ENCODE results near the gene NUCKS1.

The NUCKS1 gene

GRCh38 chr1:205719762-205720161 lies 30.2 kb downstream of the NUCKS1 start:
- Histone ChIP-seq H3K27me3 (ENCODE audit: control insufficient read depth, insufficient read depth, low read length) (no peaks in the 10 kb centered on the region), H3K27ac (no peak overlapping the region), H3K4me1 (no peaks in the 10 kb centered on the region), H3K4me3 (ENCODE audit: low read depth, low read length) (no peak overlapping the region), H2AFZ (no peak overlapping the region), H3K4me2 (ENCODE audit: low read length) (no peak overlapping the region), H3K9me3 (ENCODE audit: control insufficient read depth, low read length) (no peaks in the 10 kb centered on the region), H3K36me3 (ENCODE audit: control insufficient read depth, insufficient read depth, low read length) (no peaks in the 10 kb centered on the region), H3K79me2 (no peaks in the 10 kb centered on the region), H3K9ac (no peak overlapping the region)
- no peak for TF ChIP-seq CTCF (IDR thresholded peaks at IDR 0.05)

DNA sequence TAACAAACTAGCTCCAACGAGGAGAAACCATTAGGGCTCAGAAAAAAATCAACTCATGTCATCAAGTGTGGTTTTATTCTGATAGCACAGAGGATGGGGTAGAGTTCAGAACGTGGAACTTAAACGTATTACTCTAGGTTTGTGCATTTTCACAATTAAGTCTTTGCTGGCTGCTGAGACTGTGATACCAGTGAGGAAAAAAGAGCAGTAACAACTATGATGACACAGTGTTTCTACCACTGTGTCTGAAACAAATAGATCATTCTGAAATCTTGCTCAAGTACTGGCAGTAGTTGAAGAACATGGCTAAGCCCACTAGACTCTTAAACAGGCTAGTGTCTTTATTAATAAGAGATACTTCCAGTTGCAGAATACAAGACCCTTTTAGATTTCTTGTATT lies 31.0 kb downstream of the NUCKS1 start:
- Histone ChIP-seq H3K9me3 (ENCODE audit: control insufficient read depth, low read length) (no peaks in the 10 kb centered on the region), H3K27me3 (ENCODE audit: control insufficient read depth, insufficient read depth, low read length) (no peaks in the 10 kb centered on the region), H3K36me3 (ENCODE audit: control insufficient read depth, insufficient read depth, low read length) (no peaks in the 10 kb centered on the region), H3K79me2 (no peaks in the 10 kb centered on the region), H3K4me3 (ENCODE audit: low read depth, low read length) (no peak overlapping the region), H3K4me2 (ENCODE audit: low read length) (no peak overlapping the region), H3K27ac (no peak overlapping the region), H3K4me1 (no peaks in the 10 kb centered on the region), H3K9ac (no peak overlapping the region), H2AFZ (no peak overlapping the region)
- TF ChIP-seq CTCF (IDR thresholded peaks at IDR 0.05) = no peak

GRCh38 chr1:205716371-205717132 lies 33.4 kb downstream of the NUCKS1 start:
- no peak overlapping the region for H3K4me3 ChIP-seq (ENCODE audit: low read depth, low read length)
- H3K27ac ChIP-seq = no peak overlapping the region
- no peak overlapping the region for H3K9ac ChIP-seq
- no peaks in the 10 kb centered on the region for H3K9me3 ChIP-seq (ENCODE audit: control insufficient read depth, low read length)
- H3K4me2 ChIP-seq (ENCODE audit: low read length) = no peak overlapping the region
- TF ChIP-seq CTCF (IDR thresholded peaks at IDR 0.05) = no peak
- no peaks in the 10 kb centered on the region for H3K36me3 ChIP-seq (ENCODE audit: control insufficient read depth, insufficient read depth, low read length)
- H3K27me3 ChIP-seq (ENCODE audit: control insufficient read depth, insufficient read depth, low read length) = no peaks in the 10 kb centered on the region
- no peaks in the 10 kb centered on the region for H3K4me1 ChIP-seq
- H2AFZ ChIP-seq = no peak overlapping the region
- no peaks in the 10 kb centered on the region for H3K79me2 ChIP-seq

DNA sequence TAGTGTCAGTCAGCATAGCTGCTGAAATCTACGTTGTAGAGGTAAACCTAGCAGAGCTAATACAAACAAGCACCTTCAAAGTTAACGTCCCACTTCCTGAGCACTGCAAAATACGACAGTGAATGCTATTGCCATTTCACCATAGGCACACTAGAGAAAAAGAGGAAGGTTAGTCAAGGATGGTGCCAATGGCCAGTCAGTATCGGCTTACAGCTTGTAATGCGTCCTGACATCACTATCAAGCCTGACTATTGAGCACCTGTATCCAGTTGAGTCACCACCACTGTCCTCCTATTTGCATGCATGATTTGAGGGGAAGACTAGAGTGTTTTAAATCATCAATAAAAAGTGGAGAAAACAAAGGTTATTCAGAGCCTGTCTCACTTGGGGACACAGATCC lies 34.4 kb downstream of the NUCKS1 start:
- H3K27me3 ChIP-seq (ENCODE audit: control insufficient read depth, insufficient read depth, low read length) = no peaks in the 10 kb centered on the region
- H3K36me3 ChIP-seq (ENCODE audit: control insufficient read depth, insufficient read depth, low read length) = no peaks in the 10 kb centered on the region
- peaks cover 3% of the 10 kb centered on the region for H3K4me1 ChIP-seq
- H3K4me2 ChIP-seq (ENCODE audit: low read length) = no peak overlapping the region
- no peak overlapping the region for H2AFZ ChIP-seq
- no peaks in the 10 kb centered on the region for H3K9me3 ChIP-seq (ENCODE audit: control insufficient read depth, low read length)
- TF ChIP-seq CTCF (IDR thresholded peaks at IDR 0.05) = no peak
- no peaks in the 10 kb centered on the region for H3K79me2 ChIP-seq
- no peak overlapping the region for H3K27ac ChIP-seq
- no peak overlapping the region for H3K9ac ChIP-seq
- no peak overlapping the region for H3K4me3 ChIP-seq (ENCODE audit: low read depth, low read length)

DNA sequence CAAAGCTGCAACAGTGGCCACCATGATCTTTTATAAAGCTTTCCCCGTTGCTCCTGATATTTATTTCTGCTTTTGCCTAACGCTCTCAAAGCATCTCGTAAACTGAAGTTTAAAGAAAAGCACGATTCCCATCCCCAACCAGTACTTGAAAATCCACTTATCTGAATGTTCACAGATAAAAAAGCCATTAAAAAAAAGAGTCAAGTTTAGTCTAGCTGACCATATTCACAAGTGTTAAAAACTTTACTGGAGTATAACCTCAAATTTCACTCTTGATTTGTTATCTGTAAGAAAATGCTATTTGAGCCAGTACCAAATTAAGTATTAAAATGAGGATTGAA lies 35.1 kb downstream of the NUCKS1 start:
- Histone ChIP-seq H3K4me2 (ENCODE audit: low read length) (no peak overlapping the region), H3K9me3 (ENCODE audit: control insufficient read depth, low read length) (no peaks in the 10 kb centered on the region), H3K79me2 (no peaks in the 10 kb centered on the region), H3K9ac (no peak overlapping the region), H3K36me3 (ENCODE audit: control insufficient read depth, insufficient read depth, low read length) (no peaks in the 10 kb centered on the region), H3K4me3 (ENCODE audit: low read depth, low read length) (no peak overlapping the region), H2AFZ (no peak overlapping the region), H3K4me1 (peaks cover 3% of the 10 kb centered on the region), H3K27me3 (ENCODE audit: control insufficient read depth, insufficient read depth, low read length) (no peaks in the 10 kb centered on the region), H3K27ac (no peak overlapping the region)
- TF ChIP-seq CTCF (IDR thresholded peaks at IDR 0.05) = no peak

Data from parathyroid adenoma (tissue), 2 donors.